NCI-H526 treated with DMSO at 0.1 percent for 48 hours (cell line): ENCODE measurements around the gene KCNN4.
A peak's percentile ranks its signal among the peaks of the same experiment; 100 is the strongest.
"Not testable (repeated sequence)": the region's sequence is repeated elsewhere in the genome, so short reads cannot be mapped to it uniquely, and the experiment has no call there.

Experiments
- DNase-seq: peaks from one replicate; lab custom pipeline; 2025; lab: John Stamatoyannopoulos, UW

KCNN4 gene

GRCh38 chr19:43798546-43799409, 18.0 kb upstream of the KCNN4 start:
- DNase-seq = peak; percentile 37

- no peak for DNase-seq
Observed at GRCh38 chr19:43798026-43798545, 17.3 kb upstream of the KCNN4 start.

GRCh38 chr19:43797556-43797955, 16.8 kb upstream of the KCNN4 start:
- no peak for DNase-seq

- no peak for DNase-seq
Observed at GRCh38 chr19:43797118-43797517, 16.3 kb upstream of the KCNN4 start.

DNA sequence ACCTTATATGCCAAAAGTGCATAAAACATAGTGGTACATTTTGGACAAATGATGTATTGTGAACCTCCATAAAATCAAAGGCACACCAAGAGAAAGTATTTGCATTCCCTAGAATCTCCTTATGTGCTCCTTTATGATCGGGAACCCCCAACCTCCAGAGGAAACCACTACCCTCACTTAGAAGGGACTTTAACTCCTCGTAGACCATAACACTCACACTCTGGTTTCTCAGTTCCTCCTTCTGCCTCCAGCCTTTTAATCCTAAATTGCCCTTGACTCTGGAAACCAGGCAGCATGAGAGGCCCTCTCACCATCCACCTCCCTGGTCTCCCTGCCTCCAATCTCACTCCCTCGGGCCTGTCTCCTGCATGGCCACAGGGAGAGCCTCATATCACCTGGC, 9.8 kb upstream of the KCNN4 start:
- no peak for DNase-seq

DNA sequence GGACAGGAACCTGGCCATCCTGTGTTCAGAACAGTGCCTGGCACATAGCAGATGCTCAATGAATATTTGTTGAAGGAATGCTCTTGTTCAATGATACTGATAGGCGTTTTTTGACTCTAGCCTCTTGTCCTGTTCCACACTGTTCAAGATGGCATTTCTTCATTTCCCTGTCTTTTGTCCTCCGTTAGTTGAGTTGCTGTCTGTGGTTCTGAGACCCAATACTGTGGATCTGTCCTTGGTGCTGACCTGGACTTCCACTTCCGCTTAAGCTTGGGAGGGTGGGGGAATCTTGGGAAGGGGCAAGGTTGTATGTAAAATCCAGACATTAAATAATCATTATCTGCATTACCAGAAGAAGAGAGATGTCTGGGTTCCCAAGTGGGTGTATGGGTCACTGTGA, 8.3 kb upstream of the KCNN4 start:
- DNase-seq = no peak

GRCh38 chr19:43786665-43787064, 5.9 kb upstream of the KCNN4 start:
- no peak for DNase-seq

DNA sequence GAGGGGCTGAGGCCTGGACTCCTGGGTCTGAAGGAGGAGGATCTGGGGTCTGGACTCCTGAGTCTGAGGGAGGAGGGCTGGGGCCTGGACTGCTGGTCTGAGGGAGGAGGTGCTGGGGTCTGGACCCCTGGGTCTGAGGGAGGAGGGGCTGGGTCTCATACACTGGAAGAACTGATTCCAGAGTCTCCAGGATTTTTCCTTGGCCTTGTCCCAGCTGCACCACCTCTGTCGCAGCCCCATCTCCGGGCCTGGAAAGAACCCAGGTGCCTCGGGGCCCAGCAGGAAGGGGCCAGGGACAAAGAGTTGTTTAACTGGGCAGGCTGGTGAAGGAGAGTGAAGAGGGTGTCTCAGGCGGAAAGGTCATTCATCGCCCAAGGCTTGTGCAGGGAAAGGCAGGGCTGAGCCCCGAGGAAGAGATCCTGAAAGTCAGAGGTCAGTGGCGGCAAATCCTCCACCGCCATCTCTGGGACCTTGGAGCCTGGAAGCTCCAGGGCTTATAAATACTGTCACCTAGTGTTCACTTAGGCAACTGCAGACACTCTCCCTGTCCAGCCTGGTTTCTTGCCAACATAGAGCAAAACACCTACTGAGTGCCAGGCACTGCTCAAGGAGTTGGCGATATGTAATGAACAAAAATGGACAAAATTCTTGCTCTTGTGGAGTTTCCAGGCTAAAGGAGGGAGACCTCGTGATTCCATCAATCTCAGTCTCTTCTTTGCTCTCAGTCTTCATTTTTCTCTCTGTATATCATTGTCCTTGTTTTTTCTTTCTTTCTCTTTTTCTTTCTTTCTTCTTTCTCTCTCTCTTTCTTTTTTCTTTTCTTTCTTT, 4.4 kb upstream of the KCNN4 start:
- DNase-seq = peak; percentile 53

DNA sequence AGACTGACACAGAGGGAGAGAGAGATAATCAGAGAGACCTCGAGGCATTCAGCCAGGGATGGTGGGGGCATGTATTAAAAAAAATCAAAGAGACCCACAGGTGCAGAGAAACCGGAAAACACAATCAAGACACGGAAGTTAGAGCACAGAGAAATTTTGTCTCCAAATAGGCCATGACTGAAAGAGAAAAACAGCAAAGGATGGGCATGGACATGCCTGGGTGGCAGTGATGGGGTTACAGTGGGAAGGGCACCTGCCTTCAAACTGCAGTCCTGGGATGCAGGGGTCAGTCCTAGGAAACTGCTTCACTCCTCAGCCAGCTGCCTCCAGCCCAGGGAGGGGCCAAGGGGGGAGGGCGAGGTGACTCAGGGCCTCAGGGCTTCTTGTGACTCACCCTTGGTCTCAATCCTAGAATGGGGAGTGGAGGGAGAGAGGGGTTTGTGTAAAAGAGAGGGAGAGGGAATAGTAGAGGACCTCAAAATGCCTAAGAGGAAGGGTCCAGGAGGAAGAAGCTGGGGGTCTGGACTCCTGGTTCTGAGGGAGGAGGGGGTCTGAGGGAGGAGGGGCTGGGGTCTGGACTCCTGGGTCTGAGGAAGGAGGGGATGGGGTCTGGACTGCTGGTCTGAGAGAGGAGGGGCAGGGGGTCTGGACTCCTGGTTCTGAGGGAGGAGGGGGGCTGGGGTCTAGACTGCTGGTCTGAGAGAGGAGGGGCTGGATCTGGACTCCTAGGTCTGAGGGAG, 3.6 kb upstream of the KCNN4 start:
- no peak for DNase-seq

- no peak for DNase-seq
Observed at GRCh38 chr19:43783636-43784035, 2.9 kb upstream of the KCNN4 start.

GRCh38 chr19:43782689-43783231, 2.0 kb upstream of the KCNN4 start:
- DNase-seq = no peak

- no peak for DNase-seq
Observed at GRCh38 chr19:43782311-43782660, 1.5 kb upstream of the KCNN4 start.

GRCh38 chr19:43781630-43782310, 997 bp upstream of the KCNN4 start:
- no peak for DNase-seq

DNA sequence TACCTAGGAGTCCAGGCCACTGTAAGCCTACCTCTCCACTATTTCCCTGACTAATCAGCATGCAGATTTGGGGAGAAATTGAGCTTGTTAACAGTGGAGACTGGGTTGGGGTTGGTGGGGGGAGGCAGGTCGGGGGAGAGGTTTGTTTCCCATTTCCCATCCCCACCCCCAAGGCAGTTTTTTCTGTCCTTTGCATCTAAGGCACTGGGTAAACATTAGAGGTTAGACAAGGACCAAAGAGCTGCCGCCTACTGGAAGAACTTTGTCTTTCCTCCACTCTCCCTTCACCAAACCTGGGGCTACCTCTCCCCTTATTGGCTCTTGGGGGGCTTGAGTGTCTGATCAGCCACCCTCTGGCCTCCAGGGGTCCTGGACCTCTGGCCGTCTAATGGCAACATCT, 953 bp downstream of the KCNN4 start:
- DNase-seq = no peak

- DNase-seq = no peak
Observed at GRCh38 chr19:43779147-43779819, 1.5 kb downstream of the KCNN4 start.

- peak; percentile 58 for DNase-seq
Observed at GRCh38 chr19:43778651-43779050, 2.1 kb downstream of the KCNN4 start.

GRCh38 chr19:43777163-43777695, 3.5 kb downstream of the KCNN4 start:
- no peak for DNase-seq

DNA sequence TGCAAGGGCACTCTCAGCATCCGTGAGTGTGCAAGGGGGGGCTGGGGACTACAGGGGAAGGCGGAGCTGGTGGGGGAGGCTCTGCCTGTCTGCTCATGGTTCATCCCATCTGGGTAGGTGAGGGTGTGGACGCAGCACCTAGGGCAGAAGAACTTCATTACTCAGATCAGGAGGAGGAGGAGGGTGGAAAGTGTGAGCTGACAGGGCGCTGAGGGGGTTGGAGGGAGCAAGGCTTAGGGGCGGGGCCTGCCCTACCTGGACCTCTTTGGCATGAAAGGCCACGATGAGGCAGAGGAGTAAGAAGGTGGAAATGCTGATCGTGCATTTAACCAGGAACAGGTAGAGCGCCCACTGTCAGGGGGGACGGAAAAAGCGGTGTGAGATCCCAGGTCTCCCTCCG, 4.5 kb downstream of the KCNN4 start:
- DNase-seq = no peak

GRCh38 chr19:43775299-43775890, 5.4 kb downstream of the KCNN4 start:
- no peak for DNase-seq

DNA sequence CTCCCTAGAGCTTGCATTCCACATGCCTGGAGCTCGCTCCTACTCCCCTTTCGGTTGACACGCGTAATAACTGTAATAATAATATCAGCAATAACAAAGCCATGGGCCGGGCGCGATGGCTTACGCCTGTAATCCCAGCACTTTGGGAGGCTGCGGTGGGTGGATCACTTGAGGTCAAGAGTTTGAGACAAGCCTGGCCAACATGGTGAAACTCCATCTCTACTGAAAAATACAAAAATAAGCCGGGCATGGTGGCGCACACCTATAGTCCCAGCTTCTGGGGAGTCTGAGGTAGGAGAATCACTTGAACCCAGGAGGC, 5.9 kb downstream of the KCNN4 start:
- DNase-seq = not testable (repeated sequence)
